ENCODE measurements around the gene DYNAP.

Gene DYNAP

GRCh38 chr18:54611816-54612215 is 20.8 kb downstream of the DYNAP start:
- no peak for TF ChIP-seq CTCF (IDR thresholded peaks at IDR 0.05)

DNA sequence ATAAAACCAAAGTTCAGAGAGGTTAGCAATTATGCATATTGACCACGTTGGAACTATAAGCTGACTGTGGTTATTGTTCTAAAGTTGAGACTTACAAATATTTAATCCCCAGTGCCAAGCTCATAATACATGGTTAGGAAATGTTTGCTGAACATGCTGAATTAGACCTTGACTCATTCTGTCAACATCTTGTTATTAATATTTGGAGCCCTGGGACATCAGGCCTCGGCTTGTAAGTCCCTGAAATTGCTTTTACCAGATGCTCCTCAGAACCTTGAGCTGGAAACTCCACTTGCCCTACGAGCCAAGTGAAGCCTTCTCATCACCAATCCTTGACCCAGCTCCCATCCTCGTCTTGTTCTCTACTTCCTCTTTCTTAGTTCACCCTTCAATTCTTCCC is 21.2 kb downstream of the DYNAP start:
- TF ChIP-seq CTCF (IDR thresholded peaks at IDR 0.05): no peak

GRCh38 chr18:54613174-54613573 is 22.1 kb downstream of the DYNAP start:
- TF ChIP-seq CTCF (IDR thresholded peaks at IDR 0.05): no peak

GRCh38 chr18:54616220-54616848 is 25.3 kb downstream of the DYNAP start:
- no peak for TF ChIP-seq CTCF (IDR thresholded peaks at IDR 0.05)

DNA sequence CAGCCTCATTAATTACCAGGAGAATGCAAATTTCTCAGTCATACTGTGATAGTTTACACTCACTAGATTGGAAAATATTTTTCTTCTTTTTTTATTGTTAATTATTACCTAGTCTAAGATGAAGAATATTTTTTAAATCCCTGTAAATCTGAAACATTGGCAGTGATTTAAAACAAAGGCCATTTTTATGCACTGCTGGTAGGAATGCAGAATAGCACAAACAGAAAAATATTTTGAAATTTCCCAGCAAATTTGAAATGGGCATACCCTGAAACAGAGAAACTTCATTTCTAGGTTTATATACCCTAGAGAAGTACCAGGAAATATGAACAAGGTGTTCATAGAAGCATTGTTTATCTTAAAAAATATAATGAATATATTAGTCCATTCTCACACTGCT is 31.0 kb downstream of the DYNAP start:
- no peak for TF ChIP-seq CTCF (IDR thresholded peaks at IDR 0.05)

DNA sequence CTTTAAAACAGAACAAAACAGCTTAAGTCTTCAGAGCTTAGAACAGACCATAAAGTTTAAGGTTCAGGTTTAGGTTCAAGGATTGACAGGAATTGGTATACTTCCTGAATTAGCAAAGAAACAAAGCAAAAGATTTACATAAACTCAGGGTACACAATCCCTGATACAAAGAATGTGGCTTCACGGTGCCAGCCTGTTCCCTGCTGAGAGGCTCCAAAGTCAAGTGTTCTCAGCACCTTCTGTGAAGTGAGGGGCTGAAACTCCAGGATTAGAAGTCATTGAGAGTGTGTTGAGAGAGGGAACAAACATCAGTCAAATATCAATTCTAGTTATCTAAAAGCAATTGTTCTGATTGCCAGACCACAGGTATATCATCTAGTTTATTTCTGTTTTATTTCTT is 35.7 kb downstream of the DYNAP start:
- TF ChIP-seq CTCF (IDR thresholded peaks at IDR 0.05): no peak

DNA sequence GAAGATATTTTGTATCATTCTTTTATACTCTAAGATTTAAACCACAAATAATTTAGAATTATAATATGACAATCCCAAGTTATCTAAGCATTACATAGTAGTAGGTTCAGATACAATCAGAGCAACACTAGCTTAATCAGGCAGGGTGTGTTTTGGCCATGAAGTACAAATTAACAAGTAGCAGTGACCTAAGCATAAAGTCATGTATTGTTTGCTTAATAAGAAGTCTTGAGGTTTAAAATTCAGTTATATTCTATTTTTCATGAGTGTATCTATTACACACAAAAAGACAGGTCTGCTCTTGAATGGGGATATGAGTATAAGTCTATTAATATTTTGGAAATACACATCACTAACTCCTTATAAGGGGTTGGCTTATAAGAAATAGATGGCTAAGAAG is 39.9 kb downstream of the DYNAP start:
- TF ChIP-seq CTCF (IDR thresholded peaks at IDR 0.05): no peak

- no peak for TF ChIP-seq CTCF (IDR thresholded peaks at IDR 0.05)
These were observed 45.2 kb downstream of the DYNAP start for GRCh38 chr18:54636217-54636616.

Measured in LNCAP (cell line).